ENCODE data around the gene NTRK2. TPM values are rescaled to one million over a fixed set of nuclear protein-coding genes. Genes with fewer than 3 reads are reported as not detected.

Gene NTRK2
- total and polyA plus RNA-seq, 2 experiments from 2014 or later, result 0.03 TPM; not detected in 1

- H3K27ac Mint-ChIP-seq, result no peak overlapping the region
- no peaks in the 10 kb centered on the region for H3K9me3 Mint-ChIP-seq
- H3K36me3 ChIP-seq (ENCODE audit: insufficient read depth), result no peaks in the 10 kb centered on the region
- H3K4me1 Mint-ChIP-seq, result no peaks in the 10 kb centered on the region
- H4K20me1 ChIP-seq (replicated peaks; ENCODE audit: insufficient read depth), result no peaks in the 10 kb centered on the region
- no peaks in the 10 kb centered on the region for H3F3A ChIP-seq (replicated peaks; ENCODE audit: low read depth)
- H3K27ac ChIP-seq (ENCODE audit: low read depth), result no peak overlapping the region
- H2AFZ ChIP-seq, result peak overlapping the region; percentile 18; the same call in 1 of the 2 replicates
- DNase-seq (ENCODE audit: low spot score) (no peak), ATAC-seq (no peak)
- H3K9me2 ChIP-seq (ENCODE audit: insufficient read depth), result no peaks in the 10 kb centered on the region
- H3K27me3 ChIP-seq (ENCODE audit: insufficient read depth), result no peaks in the 10 kb centered on the region
- no peak overlapping the region for H3K4me3 Mint-ChIP-seq
- H3K4me2 ChIP-seq, result no peak overlapping the region
- H3K27me3 Mint-ChIP-seq (ENCODE audit: insufficient read depth, low read depth, poor library complexity), result no peaks in the 10 kb centered on the region
- TF ChIP-seq ZNF331 (CRISPR knock-in tag; IDR thresholded peaks at IDR 0.05; ENCODE audit: low read depth) (no peak), EZH2 (IDR thresholded peaks at IDR 0.05; ENCODE audit: low read depth, unreplicated experiment) (no peak), ZNF462 (CRISPR knock-in tag; IDR thresholded peaks at IDR 0.05) (no peak), ETS1 (IDR thresholded peaks at IDR 0.05) (no peak), NANOG (IDR thresholded peaks at IDR 0.05; ENCODE audit: borderline replicate concordance) (no peak), ZNF114 (CRISPR knock-in tag; IDR thresholded peaks at IDR 0.05) (no peak), EZH2phosphoT487 (IDR thresholded peaks at IDR 0.05; ENCODE audit: unreplicated experiment) (no peak), STAT1 (IDR thresholded peaks at IDR 0.05; ENCODE audit: unreplicated experiment) (no peak), POLR2AphosphoS5 (IDR thresholded peaks at IDR 0.05; ENCODE audit: low read depth) (no peak), CREB1 (CRISPR knock-in tag; IDR thresholded peaks at IDR 0.05; ENCODE audit: low read depth) (no peak), JUNB (IDR thresholded peaks at IDR 0.05; ENCODE audit: unreplicated experiment) (no peak)
- TF ChIP-seq, protein P1, sequence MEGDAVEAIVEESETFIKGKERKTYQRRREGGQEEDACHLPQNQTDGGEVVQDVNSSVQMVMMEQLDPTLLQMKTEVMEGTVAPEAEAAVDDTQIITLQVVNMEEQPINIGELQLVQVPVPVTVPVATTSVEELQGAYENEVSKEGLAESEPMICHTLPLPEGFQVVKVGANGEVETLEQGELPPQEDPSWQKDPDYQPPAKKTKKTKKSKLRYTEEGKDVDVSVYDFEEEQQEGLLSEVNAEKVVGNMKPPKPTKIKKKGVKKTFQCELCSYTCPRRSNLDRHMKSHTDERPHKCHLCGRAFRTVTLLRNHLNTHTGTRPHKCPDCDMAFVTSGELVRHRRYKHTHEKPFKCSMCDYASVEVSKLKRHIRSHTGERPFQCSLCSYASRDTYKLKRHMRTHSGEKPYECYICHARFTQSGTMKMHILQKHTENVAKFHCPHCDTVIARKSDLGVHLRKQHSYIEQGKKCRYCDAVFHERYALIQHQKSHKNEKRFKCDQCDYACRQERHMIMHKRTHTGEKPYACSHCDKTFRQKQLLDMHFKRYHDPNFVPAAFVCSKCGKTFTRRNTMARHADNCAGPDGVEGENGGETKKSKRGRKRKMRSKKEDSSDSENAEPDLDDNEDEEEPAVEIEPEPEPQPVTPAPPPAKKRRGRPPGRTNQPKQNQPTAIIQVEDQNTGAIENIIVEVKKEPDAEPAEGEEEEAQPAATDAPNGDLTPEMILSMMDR (conservative IDR thresholded peaks at IDR 0.05; ENCODE audit: low read depth in 2 of 2), result no peak
- TF ChIP-seq, protein P2, sequence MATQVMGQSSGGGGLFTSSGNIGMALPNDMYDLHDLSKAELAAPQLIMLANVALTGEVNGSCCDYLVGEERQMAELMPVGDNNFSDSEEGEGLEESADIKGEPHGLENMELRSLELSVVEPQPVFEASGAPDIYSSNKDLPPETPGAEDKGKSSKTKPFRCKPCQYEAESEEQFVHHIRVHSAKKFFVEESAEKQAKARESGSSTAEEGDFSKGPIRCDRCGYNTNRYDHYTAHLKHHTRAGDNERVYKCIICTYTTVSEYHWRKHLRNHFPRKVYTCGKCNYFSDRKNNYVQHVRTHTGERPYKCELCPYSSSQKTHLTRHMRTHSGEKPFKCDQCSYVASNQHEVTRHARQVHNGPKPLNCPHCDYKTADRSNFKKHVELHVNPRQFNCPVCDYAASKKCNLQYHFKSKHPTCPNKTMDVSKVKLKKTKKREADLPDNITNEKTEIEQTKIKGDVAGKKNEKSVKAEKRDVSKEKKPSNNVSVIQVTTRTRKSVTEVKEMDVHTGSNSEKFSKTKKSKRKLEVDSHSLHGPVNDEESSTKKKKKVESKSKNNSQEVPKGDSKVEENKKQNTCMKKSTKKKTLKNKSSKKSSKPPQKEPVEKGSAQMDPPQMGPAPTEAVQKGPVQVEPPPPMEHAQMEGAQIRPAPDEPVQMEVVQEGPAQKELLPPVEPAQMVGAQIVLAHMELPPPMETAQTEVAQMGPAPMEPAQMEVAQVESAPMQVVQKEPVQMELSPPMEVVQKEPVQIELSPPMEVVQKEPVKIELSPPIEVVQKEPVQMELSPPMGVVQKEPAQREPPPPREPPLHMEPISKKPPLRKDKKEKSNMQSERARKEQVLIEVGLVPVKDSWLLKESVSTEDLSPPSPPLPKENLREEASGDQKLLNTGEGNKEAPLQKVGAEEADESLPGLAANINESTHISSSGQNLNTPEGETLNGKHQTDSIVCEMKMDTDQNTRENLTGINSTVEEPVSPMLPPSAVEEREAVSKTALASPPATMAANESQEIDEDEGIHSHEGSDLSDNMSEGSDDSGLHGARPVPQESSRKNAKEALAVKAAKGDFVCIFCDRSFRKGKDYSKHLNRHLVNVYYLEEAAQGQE (IDR thresholded peaks at IDR 0.05; ENCODE audit: unreplicated experiment), result no peak
- H3K4me3 ChIP-seq, result no peak overlapping the region
- H3K4me1 ChIP-seq (ENCODE audit: insufficient read depth), result no peaks in the 10 kb centered on the region
- H3K36me3 Mint-ChIP-seq (ENCODE audit: low read depth), result no peaks in the 10 kb centered on the region
- no peaks in the 10 kb centered on the region for H3K79me2 ChIP-seq (replicated peaks; ENCODE audit: insufficient read depth)
These were observed 248.0 kb downstream of the NTRK2 start for GRCh38 chr9:84917366-84918070.

Data from GM23338 (cell line).